PC-3 (cell line): ENCODE data around the gene ARHGAP28. TPM values are rescaled to one million over a fixed set of nuclear protein-coding genes. Genes with fewer than 3 reads are reported as not detected.

Experiments
- ATAC-seq: fragments of 200-7000 bp; cut with Tn5 transposase; 2 replicates; pipeline ENCODE4 v1.9.1; 2020; ENCODE audit warnings: mild to moderate bottlenecking, moderate library complexity
- BruUV-seq: library from RNA; stranded (reverse); fragments of 400-500 nt; replicated peaks from 2 replicates; lab custom pipeline; 2021; lab: Mats Ljungman, UMichigan
- CTCF ChIA-PET: fragments of 300-600 bp; sonication (Branson Sonifier 250); formaldehyde crosslinking; loops from one replicate; lab custom pipeline; 2022; ENCODE audit warnings: antibody characterized with exemption; lab: Charles Lee
- POLR2A ChIA-PET: fragments of 300-600 bp; sonication (Branson Sonifier 250); formaldehyde crosslinking; loops from one replicate; lab custom pipeline; 2022; ENCODE audit warnings: antibody characterized with exemption; ENCODE audit not compliant: unreplicated experiment; lab: Charles Lee
- DNase-seq: peaks from one replicate; pipeline ENCODE4 v3.0.0-alpha.2; 2015
- H2AFZ ChIP-seq: fragments of 300-600 bp; sonication (generic); 2 replicates; pipeline ENCODE4 v1.6.0; 2016; ENCODE audit warnings: antibody characterized with exemption, low read length
- H3F3A ChIP-seq: fragments of 300-600 bp; sonication (generic); one replicate; pipeline ENCODE4 v1.6.0; 2017; ENCODE audit warnings: antibody characterized with exemption, low read length, control low read depth, mild to moderate bottlenecking; ENCODE audit not compliant: unreplicated experiment
- H3K27ac ChIP-seq: fragments of 300-600 bp; sonication (generic); 2 replicates; pipeline ENCODE4 v1.5.1; 2016; ENCODE audit warnings: mild to moderate bottlenecking, low read length
- H3K27me3 ChIP-seq: fragments of 300-600 bp; sonication (generic); 2 replicates; pipeline ENCODE4 v1.6.1; 2016; ENCODE audit warnings: low read length, mixed read lengths
- H3K36me3 ChIP-seq: fragments of 300-600 bp; sonication (generic); 2 replicates; pipeline ENCODE4 v1.6.1; 2016; ENCODE audit warnings: low read depth, mixed run types, low read length, mixed read lengths
- H3K4me1 ChIP-seq: fragments of 300-600 bp; sonication (generic); 2 replicates; pipeline ENCODE4 v1.5.1; 2016; ENCODE audit warnings: low read length; ENCODE audit not compliant: insufficient read depth
- H3K4me2 ChIP-seq: fragments of 300-600 bp; sonication (generic); 2 replicates; pipeline ENCODE4 v1.6.0; 2016; ENCODE audit warnings: low read length
- H3K4me3 ChIP-seq: fragments of 300-600 bp; sonication (generic); 2 replicates; pipeline ENCODE4 v1.5.1; 2016; ENCODE audit warnings: mild to moderate bottlenecking, low read length, mixed read lengths
- H3K79me2 ChIP-seq: fragments of 300-600 bp; sonication (generic); 2 replicates; pipeline ENCODE4 v1.6.1; 2017; ENCODE audit warnings: low read length, mixed read lengths
- H3K9ac ChIP-seq: fragments of 300-600 bp; sonication (generic); 2 replicates; pipeline ENCODE4 v1.6.0; 2016; ENCODE audit warnings: mild to moderate bottlenecking, low read length
- H3K9me2 ChIP-seq: fragments of 300-600 bp; sonication (generic); replicated peaks from 2 replicates; pipeline ENCODE4 v1.6.1; 2016; ENCODE audit warnings: mixed run types, low read length, mixed read lengths
- H3K9me3 ChIP-seq: fragments of 300-600 bp; sonication (generic); 2 replicates; pipeline ENCODE4 v1.6.1; 2016; ENCODE audit warnings: low read length, mixed read lengths
- H4K20me1 ChIP-seq: fragments of 300-600 bp; sonication (generic); 2 replicates; pipeline ENCODE4 v1.6.1; 2016; ENCODE audit warnings: low read length, mixed read lengths
- CTCF ChIP-seq: fragments of 300-600 bp; sonication (generic); conservative IDR thresholded peaks from 2 replicates; pipeline ENCODE4 v1.5.1; 2017; ENCODE audit warnings: antibody characterized with exemption, low read depth, mild to moderate bottlenecking, low read length
- EZH2 ChIP-seq: fragments of 300-600 bp; sonication (generic); IDR thresholded peaks from one replicate; pipeline ENCODE4 v1.6.1; 2017; ENCODE audit warnings: antibody characterized with exemption, mild to moderate bottlenecking, low read length; ENCODE audit not compliant: unreplicated experiment
- EZH2phosphoT487 ChIP-seq: fragments of 300-600 bp; sonication (generic); IDR thresholded peaks from 2 replicates; pipeline ENCODE4 v1.6.1; 2018; ENCODE audit warnings: mild to moderate bottlenecking, antibody characterized with exemption, low read length, borderline replicate concordance
- intact Hi-C: fragments of 100-400 bp; cut with micrococcal nuclease; formaldehyde crosslinking; loops from 2 replicates; pipeline ENCODE4 v1.9.0; 2023
- total RNA-seq: library from RNA; depleted of rRNA; stranded (reverse); fragments of >200 nt; gene quantifications from 2 replicates; pipeline ENCODE4 v1.2.3, GENCODE V29; 2014

Gene ARHGAP28
- total RNA-seq, 1 experiment from 2014 or later, result 10.0 TPM

- no peaks in the 10 kb centered on the region for H3K4me1 ChIP-seq
- H3F3A ChIP-seq, result no peaks in the 10 kb centered on the region
- no peaks in the 10 kb centered on the region for H4K20me1 ChIP-seq
- DNase-seq, result no peak
- intact Hi-C loops, result no loop called here
- no peak overlapping the region for H2AFZ ChIP-seq
- ChIA-PET CTCF (no interaction called here), POLR2A (no interaction called here)
- no peaks in the 10 kb centered on the region for H3K79me2 ChIP-seq
- H3K9ac ChIP-seq, result no peak overlapping the region
- peaks cover 94% of the 10 kb centered on the region for H3K27me3 ChIP-seq
- no peaks in the 10 kb centered on the region for H3K36me3 ChIP-seq
- no TSS peak for BruUV-seq
- no peak overlapping the region for H3K4me2 ChIP-seq
- no peaks in the 10 kb centered on the region for H3K9me2 ChIP-seq
- TF ChIP-seq CTCF (no peak), EZH2 (no peak), EZH2phosphoT487 (no peak)
- ATAC-seq, result no peak
- H3K9me3 ChIP-seq, result no peaks in the 10 kb centered on the region
- no peak overlapping the region for H3K4me3 ChIP-seq
- H3K27ac ChIP-seq, result no peak overlapping the region
Observed at GRCh38 chr18:6951336-6952090, 222.0 kb downstream of the ARHGAP28 start.

GRCh38 chr18:6954501-6954900 lies 225.0 kb downstream of the ARHGAP28 start:
- no peak for ATAC-seq

More at GRCh38 chr18:6954501-6954900, 225.0 kb downstream of the ARHGAP28 start:
- Histone ChIP-seq H3K27ac (no peak overlapping the region), H3K4me1 (no peaks in the 10 kb centered on the region), H3K4me2 (no peak overlapping the region), H3K79me2 (no peaks in the 10 kb centered on the region), H4K20me1 (no peaks in the 10 kb centered on the region), H3K4me3 (no peak overlapping the region), H3K27me3 (peaks cover 88% of the 10 kb centered on the region), H3F3A (no peaks in the 10 kb centered on the region), H3K9me3 (no peaks in the 10 kb centered on the region), H2AFZ (no peak overlapping the region), H3K36me3 (no peaks in the 10 kb centered on the region), H3K9me2 (no peaks in the 10 kb centered on the region), H3K9ac (no peak overlapping the region)
- TF ChIP-seq CTCF, result no peak
- no peak for TF ChIP-seq EZH2
- TF ChIP-seq EZH2phosphoT487, result no peak
- CTCF ChIA-PET, result interaction anchor here (0.6 kb wide), 1 partner anchor 682 kb away, joined by 4 read pairs; no protein-coding TSS in a partner anchor
- intact Hi-C loops, result no loop called here
- BruUV-seq, result no TSS peak
- DNase-seq, result no peak
- POLR2A ChIA-PET, result no interaction called here
